Ascending aorta (tissue), 2 donors: ENCODE measurements around the gene CHAT. TPM values are rescaled to one million over a fixed set of nuclear protein-coding genes. Genes with fewer than 3 reads are reported as not detected.
A peak's percentile ranks its signal among the peaks of the same experiment; 100 is the strongest.

Experiments
- DNase-seq, 2 donors: peaks; one replicate each; pipeline ENCODE4 v3.0.0-alpha.2; 2019; ENCODE audit warnings: low spot score in 2 of 2
- H3K27ac ChIP-seq, 2 donors: fragments of 200-600 bp; sonication (generic); one replicate each; pipeline ENCODE4 v1.5.1; 2016 to 2017; ENCODE audit warnings: mild to moderate bottlenecking in 1 of 2
- H3K27me3 ChIP-seq: fragments of 200-600 bp; sonication (generic); one replicate; pipeline ENCODE4 v1.5.1; 2017
- H3K36me3 ChIP-seq, 2 donors: fragments of 200-600 bp; sonication (generic); one replicate each; pipeline ENCODE4 v1.5.1; 2016
- H3K4me1 ChIP-seq, 2 donors: fragments of 200-600 bp; sonication (generic); one replicate each; pipeline ENCODE4 v1.5.1; 2016 to 2017; ENCODE audit warnings: mild to moderate bottlenecking in 1 of 2
- H3K4me3 ChIP-seq, 2 donors: fragments of 200-600 bp; sonication (generic); one replicate each; pipeline ENCODE4 v1.5.1; 2016 to 2017; ENCODE audit warnings: mild to moderate bottlenecking in 1 of 2
- H3K9me3 ChIP-seq, 2 donors: fragments of 200-600 bp; sonication (generic); one replicate each; pipeline ENCODE4 v1.5.1; 2016
- CTCF ChIP-seq, 3 experiments: fragments of 200-600 bp in 2 of 3; fragments of 450-650 bp in 1 of 3; sonication (generic) in 2 of 3; IDR thresholded peaks; one replicate each; pipeline ENCODE4 v1.5.1; 2016 to 2019; ENCODE audit warnings: antibody characterized with exemption in 3 of 3, mild to moderate bottlenecking in 1 of 3, moderate library complexity in 1 of 3
- intact Hi-C: fragments of 100-400 bp; cut with DNase I; formaldehyde crosslinking; loops from one replicate; pipeline ENCODE4 v1.15.1; 2023
- total RNA-seq: library from RNA; depleted of rRNA; stranded (reverse); fragments of >200 nt; gene quantifications from one replicate; pipeline ENCODE4 v1.1.0, GENCODE V29; 2016

Gene CHAT
- total RNA-seq, 1 donor from 2014 or later: not detected

- peak in 1 of 2 donors; percentile 42 for DNase-seq
- TF ChIP-seq CTCF (IDR thresholded peaks at IDR 0.05): no peak
- H3K9me3 ChIP-seq: no peaks in the 10 kb centered on the region
- intact Hi-C loops: no loop called here
- no peaks in the 10 kb centered on the region for H3K36me3 ChIP-seq
- H3K4me1 ChIP-seq: no peaks in the 10 kb centered on the region
- no peak overlapping the region for H3K27ac ChIP-seq
- H3K27me3 ChIP-seq: no peaks in the 10 kb centered on the region
- H3K4me3 ChIP-seq: no peak overlapping the region
These were observed 39.6 kb downstream of the CHAT start for GRCh38 chr10:49653273-49653929.

GRCh38 chr10:49654036-49654693 lies 40.3 kb downstream of the CHAT start:
- no peaks in the 10 kb centered on the region for H3K4me1 ChIP-seq
- TF ChIP-seq CTCF (IDR thresholded peaks at IDR 0.05): no peak
- no peak overlapping the region for H3K4me3 ChIP-seq
- intact Hi-C loops: no loop called here
- H3K36me3 ChIP-seq: no peaks in the 10 kb centered on the region
- no peaks in the 10 kb centered on the region for H3K27me3 ChIP-seq
- peak in 1 of 2 donors; percentile 48 for DNase-seq
- peaks cover 0 to 2% of the 10 kb centered on the region in 2 donors for H3K9me3 ChIP-seq
- no peak overlapping the region for H3K27ac ChIP-seq

GRCh38 chr10:49655099-49655498 lies 41.3 kb downstream of the CHAT start:
- H3K4me3 ChIP-seq: no peak overlapping the region
- no peaks in the 10 kb centered on the region for H3K27me3 ChIP-seq
- peaks cover 0 to 7% of the 10 kb centered on the region in 2 donors for H3K9me3 ChIP-seq
- peak in 1 of 2 donors; percentile 43 for DNase-seq
- TF ChIP-seq CTCF (IDR thresholded peaks at IDR 0.05): no peak
- no peaks in the 10 kb centered on the region for H3K36me3 ChIP-seq
- no peaks in the 10 kb centered on the region for H3K4me1 ChIP-seq
- intact Hi-C loops: no loop called here
- no peak overlapping the region for H3K27ac ChIP-seq

- intact Hi-C loops: no loop called here
- Histone ChIP-seq H3K36me3 (no peaks in the 10 kb centered on the region), H3K27ac (no peak overlapping the region), H3K9me3 (peaks cover 0 to 7% of the 10 kb centered on the region in 2 donors), H3K4me3 (no peak overlapping the region), H3K27me3 (no peaks in the 10 kb centered on the region), H3K4me1 (no peaks in the 10 kb centered on the region)
- TF ChIP-seq CTCF (IDR thresholded peaks at IDR 0.05): no peak
- DNase-seq: peak in 1 of 2 donors; percentile 41
These were observed 43.1 kb downstream of the CHAT start for GRCh38 chr10:49656845-49657493.

GRCh38 chr10:49657606-49658005 lies 43.8 kb downstream of the CHAT start:
- Histone ChIP-seq H3K4me1 (no peaks in the 10 kb centered on the region), H3K27me3 (no peaks in the 10 kb centered on the region), H3K9me3 (peaks cover 0 to 7% of the 10 kb centered on the region in 2 donors), H3K36me3 (no peaks in the 10 kb centered on the region), H3K4me3 (no peak overlapping the region), H3K27ac (no peak overlapping the region)
- DNase-seq: no peak
- TF ChIP-seq CTCF (IDR thresholded peaks at IDR 0.05): no peak
- intact Hi-C loops: no loop called here
